TTC549 (cell line): ENCODE measurements around the gene FLII.
"Not testable (repeated sequence)": the region's sequence is repeated elsewhere in the genome, so short reads cannot be mapped to it uniquely, and the experiment has no call there.

Experiments used
- FAIRE-seq: peaks from 2 replicates; lab custom pipeline; 2012; peaks lifted over from hg19 to GRCh38; lab: Jason Lieb, UNC

FLII gene

GRCh38 chr17:18258356-18259038 lies at the start of gene FLII:
FLII (minus strand) TSS chr17:18258738; CDS start chr17:18258690, 48 bp downstream.
- FAIRE-seq = no peak

DNA sequence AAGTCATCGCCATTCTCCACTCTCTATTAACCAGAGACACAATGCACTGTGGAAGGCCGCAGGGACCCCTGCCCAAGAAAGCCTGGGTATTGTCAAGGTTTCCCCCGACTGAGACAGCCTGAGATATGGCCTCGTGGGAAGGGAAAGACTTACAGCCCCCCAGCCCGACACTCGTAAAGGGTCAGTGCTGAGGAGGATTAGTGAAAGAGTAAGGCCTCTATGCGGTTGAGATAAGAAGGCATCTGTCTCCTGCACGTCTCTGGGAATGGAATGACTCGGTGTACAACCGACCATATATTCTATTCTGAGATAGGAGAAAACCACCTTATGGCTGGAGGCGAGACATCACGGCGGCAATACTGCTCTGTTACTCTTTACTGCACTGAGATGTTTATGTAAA lies 44.7 kb upstream of the FLII start:
- not testable (repeated sequence) for FAIRE-seq

- FAIRE-seq = no peak
These were observed 42.4 kb upstream of the FLII start for GRCh38 chr17:18300725-18301480.

DNA sequence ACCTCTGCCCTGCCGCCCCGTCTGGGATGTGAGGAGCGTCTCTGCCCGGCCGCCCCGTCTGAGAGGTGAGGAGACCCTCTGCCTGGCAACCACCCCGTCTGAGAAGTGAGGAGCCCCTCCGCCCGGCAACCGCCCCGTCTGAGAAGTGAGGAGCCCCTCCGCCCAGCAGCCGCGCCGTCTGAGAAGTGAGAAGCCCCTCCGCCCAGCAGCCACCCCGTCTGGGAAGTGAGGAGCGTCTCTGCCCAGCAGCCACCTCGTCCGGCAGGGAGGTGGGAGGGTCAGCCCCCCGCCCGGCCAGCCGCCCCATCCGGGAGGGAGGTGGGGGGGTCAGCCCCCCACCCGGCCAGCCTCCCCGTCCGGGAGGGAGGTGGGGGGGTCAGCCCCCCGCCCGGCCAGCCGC lies 39.5 kb upstream of the FLII start:
- FAIRE-seq = not testable (repeated sequence)

GRCh38 chr17:18291718-18292540 lies 33.4 kb upstream of the FLII start:
- no peak for FAIRE-seq

- no peak for FAIRE-seq
These were observed 26.8 kb upstream of the FLII start for GRCh38 chr17:18285296-18285695.

- no peak for FAIRE-seq
These were observed 23.2 kb upstream of the FLII start for GRCh38 chr17:18281788-18282187.

DNA sequence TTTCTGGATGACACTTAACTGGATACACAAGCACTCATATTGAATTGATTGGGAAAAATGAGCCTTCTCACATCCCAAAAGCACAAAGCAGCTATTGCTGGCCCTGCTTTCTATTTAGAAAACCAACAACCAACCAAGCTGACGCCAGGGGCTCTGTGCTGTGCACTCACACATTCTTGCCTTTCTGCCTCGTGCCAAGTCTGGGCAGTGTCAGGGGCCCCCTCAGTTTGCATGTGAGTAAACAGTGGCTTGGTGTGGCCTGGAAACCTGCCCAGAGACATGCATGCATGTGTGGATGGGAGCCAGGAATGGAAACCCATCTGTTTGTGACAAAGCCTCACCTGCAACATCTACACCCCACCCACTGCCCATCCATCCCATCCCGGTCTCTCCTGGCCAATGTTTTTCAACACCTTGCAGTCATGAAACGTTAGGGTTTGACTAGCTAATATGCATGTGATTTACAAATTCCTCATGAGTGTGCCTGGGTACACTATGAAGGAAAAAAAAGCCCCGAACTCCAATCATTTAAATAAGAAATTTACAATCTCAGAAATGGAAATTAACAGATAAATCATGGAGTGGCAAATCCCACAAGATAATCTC lies 22.3 kb upstream of the FLII start:
- FAIRE-seq = no peak

- FAIRE-seq = no peak
These were observed 21.7 kb upstream of the FLII start for GRCh38 chr17:18280249-18280648.

- FAIRE-seq = no peak
These were observed 20.3 kb upstream of the FLII start for GRCh38 chr17:18278867-18279266.

DNA sequence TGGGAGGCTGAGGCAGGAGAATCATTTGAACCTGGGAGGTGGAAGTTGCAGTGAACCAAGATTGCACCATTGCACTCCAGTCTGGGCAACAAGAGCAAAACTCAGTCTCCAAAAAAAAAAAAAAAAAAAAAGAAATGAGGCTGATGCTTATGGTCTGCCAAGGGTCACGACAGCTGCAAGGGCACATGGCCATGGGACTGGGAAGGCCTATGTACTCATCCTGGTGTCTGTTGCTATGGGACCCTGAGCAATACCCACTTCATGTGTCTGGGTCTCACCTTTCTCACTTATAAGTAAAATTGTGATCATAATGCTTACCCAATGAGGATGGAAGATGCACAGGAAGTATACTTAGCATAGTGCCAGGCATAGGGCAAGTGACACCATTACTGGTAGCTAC lies 18.5 kb upstream of the FLII start:
- no peak for FAIRE-seq

DNA sequence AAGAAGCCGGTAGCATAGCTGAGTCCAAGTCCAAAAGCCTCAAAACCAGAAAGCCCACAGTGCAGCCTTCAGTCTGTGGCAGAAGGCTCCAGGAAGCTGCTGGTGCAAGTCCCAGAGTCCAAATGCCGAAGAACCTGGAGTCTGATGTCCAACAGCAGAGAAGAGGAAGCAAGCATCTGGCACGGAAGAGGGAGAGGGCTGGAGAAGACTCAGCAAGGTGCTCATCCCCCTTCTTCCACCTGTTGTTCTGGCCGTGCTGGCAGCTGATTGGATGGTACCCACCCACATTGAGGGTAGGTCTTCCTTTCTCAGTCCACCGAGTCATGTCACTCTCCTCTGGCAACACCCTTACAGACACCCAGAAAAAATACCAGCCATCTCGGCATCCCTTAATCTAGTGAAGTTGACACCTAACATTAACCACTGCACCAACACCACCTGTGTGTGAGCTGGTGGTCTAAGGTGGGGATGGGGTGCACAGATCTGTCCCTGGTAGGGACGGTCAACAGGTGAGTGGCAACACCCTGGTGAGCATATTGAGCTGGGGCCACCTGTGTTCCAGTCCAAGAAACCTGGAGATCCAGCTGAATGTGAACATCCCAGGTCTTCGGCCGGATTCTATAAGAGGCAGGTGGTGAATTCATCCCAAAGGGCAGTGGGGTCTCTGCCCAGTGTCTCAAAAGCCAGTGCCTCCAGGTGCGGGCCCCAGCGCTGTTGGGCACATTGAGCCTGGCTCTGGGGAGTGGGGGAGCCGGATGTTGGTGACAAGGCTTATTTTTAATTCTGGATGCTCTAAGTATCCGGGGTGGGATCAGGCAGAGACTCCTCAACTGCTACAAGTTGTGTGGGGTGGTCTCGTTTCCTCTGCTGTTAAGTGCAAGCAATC lies 11.8 kb upstream of the FLII start:
- FAIRE-seq = no peak

DNA sequence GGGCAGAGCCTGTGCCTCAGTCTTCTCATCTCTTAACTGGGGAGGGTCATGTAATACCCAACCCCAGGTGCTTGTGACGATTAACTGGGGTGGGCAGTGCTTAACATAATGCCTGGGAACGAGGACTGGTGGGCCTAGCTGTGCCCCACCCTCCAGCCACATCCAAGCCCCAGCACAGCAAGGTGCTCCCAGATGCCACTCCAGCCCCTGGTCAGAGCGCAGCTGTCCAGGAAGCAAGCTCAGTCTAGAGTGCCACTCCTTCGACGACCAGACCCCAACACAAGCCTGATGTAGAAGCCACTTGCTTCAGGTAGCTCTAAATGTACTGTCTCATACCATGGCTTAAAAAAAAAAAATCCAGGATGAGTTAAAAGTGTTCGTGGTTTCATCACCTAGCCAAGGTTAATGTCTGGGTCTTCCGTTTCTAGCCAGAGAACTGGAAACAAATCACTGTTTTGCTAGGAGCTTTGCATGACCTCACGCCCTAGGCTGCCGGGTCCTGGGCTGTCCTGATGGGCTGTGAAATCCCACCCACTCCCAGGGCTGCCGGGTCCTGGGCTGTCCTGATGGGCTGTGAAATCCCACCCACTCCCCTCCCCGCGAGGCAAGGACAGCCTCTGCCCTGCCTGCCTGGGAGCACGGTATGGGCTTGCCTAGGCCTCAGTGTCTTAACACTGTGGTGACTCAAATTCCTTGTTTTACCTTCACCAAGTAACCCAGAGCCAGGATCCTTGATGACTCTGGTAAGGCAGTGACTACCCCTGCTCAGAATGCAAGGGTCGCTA lies 9.6 kb upstream of the FLII start:
- no peak for FAIRE-seq

GRCh38 chr17:18267366-18267765 lies 8.8 kb upstream of the FLII start:
- no peak for FAIRE-seq

DNA sequence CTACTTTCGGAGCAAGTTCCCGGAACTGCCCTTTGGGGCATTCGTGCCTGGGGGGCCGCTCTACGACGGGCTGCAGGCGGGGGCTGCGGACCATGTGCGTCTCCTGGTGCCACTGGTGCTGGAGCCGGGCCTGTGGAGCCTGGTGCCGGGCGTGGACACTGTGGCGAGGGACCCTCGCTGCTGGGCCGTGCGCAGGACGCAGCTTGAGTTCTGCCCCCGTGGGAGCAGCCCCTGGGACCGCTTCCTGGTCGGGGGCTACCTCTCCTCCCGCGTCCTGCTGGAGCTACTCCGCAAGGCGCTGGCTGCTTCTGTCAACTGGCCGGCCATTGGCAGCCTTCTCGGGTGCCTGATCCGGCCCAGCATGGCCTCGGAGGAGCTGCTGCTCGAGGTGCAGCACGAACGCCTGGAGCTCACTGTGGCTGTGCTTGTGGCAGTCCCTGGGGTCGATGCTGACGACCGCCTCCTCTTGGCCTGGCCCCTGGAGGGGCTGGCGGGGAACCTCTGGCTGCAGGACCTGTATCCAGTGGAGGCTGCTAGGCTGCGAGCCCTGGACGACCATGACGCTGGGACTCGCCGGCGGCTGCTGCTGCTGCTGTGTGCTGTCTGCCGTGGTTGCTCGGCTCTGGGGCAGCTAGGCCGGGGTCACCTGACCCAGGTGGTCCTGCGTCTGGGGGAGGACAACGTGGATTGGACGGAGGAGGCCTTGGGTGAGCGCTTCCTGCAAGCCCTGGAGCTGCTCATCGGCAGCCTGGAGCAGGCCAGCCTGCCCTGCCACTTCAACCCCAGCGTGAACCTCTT lies 5.5 kb upstream of the FLII start:
- FAIRE-seq = no peak

- no peak for FAIRE-seq
These were observed 4.1 kb upstream of the FLII start for GRCh38 chr17:18262641-18263040.

DNA sequence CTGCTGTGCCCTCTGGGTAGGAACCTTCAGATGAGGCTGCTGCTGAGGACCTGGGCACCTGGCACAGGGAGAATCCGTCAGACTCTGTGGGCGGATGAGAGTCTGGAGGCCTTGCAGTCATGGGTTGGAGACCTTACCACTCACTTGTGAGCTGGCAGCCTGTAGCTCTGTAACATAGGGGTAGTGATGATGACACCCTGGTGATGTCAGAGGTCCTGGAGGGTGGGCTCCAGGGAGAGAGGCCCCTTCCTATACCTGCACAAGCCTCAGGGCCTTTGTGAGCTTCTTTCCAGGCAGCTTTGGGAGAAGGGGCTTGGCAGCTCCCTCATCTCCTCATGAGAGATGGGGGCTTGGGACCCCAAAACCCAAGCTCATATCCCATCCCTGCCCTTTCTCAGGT lies 3.6 kb upstream of the FLII start:
- no peak for FAIRE-seq

GRCh38 chr17:18261659-18262058 lies 3.1 kb upstream of the FLII start:
- FAIRE-seq = no peak

DNA sequence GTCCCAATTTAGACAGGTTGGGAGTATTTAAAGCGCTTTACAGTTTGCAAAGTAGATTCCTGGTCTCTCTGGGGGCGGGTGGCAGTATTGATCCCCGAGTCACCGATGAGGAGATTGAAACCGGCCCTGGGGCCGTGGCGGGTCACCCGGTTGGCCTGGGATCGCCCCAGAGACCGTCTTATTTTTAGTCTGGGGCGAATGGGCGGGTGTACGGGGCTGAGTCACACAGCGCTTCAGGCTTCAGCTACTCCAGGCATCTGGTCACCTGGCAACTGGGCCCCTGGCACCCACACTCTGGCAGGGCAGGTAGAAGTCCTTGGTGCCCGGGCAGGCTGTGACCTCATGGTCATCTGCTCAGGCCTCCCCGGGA lies 2.6 kb upstream of the FLII start:
- no peak for FAIRE-seq
